Ramos (cell line): ENCODE results near the gene OGFR.

Source experiments
- in situ Hi-C: fragments of 300-500 bp; cut with MboI; formaldehyde crosslinking; loops from one replicate; pipeline ENCODE4 v1.14.3; 2022; ENCODE audit warnings: low sequenced_read_pairs; ENCODE audit not compliant: unreplicated experiment

Gene OGFR

GRCh38 chr20:62797671-62798532 lies 6.7 kb upstream of the OGFR start:
- in situ Hi-C loops, result loop anchor here (10.0 kb wide), 2 partner anchors 173 to 393 kb away; partner anchors contain the start of gene CABLES2

GRCh38 chr20:62799036-62799435 lies 5.6 kb upstream of the OGFR start:
- in situ Hi-C loops, result loop anchor here (10.0 kb wide), 2 partner anchors 174 to 394 kb away; partner anchors contain the start of gene CABLES2

- in situ Hi-C loops, result loop anchor here (10.0 kb wide), 2 partner anchors 175 to 395 kb away; partner anchors contain the start of gene CABLES2
These were observed 5.2 kb upstream of the OGFR start for GRCh38 chr20:62799459-62799858.

- in situ Hi-C loops, result loop anchor here (10.0 kb wide), 2 partner anchors 175 to 395 kb away; partner anchors contain the start of gene CABLES2
These were observed 4.8 kb upstream of the OGFR start for GRCh38 chr20:62799873-62800272.

- in situ Hi-C loops, result no loop called here
These were observed 4.0 kb upstream of the OGFR start for GRCh38 chr20:62800314-62801259.

- in situ Hi-C loops, result no loop called here
These were observed 3.2 kb upstream of the OGFR start for GRCh38 chr20:62801284-62802010.

GRCh38 chr20:62802026-62802712 lies 2.5 kb upstream of the OGFR start:
- in situ Hi-C loops, result no loop called here

- in situ Hi-C loops, result no loop called here
These were observed 511 bp upstream of the OGFR start for GRCh38 chr20:62804021-62804626.

GRCh38 chr20:62805155-62805710 lies 598 bp downstream of the OGFR start:
- in situ Hi-C loops, result no loop called here

GRCh38 chr20:62805711-62806382 lies 1.2 kb downstream of the OGFR start:
- in situ Hi-C loops, result no loop called here

GRCh38 chr20:62806383-62807050 lies 1.9 kb downstream of the OGFR start:
- in situ Hi-C loops, result no loop called here

- in situ Hi-C loops, result no loop called here
These were observed 3.0 kb downstream of the OGFR start for GRCh38 chr20:62807444-62808210.

GRCh38 chr20:62808211-62808865 lies 3.7 kb downstream of the OGFR start:
- in situ Hi-C loops, result no loop called here

GRCh38 chr20:62809530-62810428 lies 5.1 kb downstream of the OGFR start:
- in situ Hi-C loops, result no loop called here

GRCh38 chr20:62811320-62811719 lies 6.7 kb downstream of the OGFR start:
- in situ Hi-C loops, result no loop called here
